Measurements from ENCODE around the gene PCYT1B.

The PCYT1B gene

GRCh38 chrX:24525455-24525854 is 121.7 kb downstream of the PCYT1B start:
- DNase-seq (ENCODE audit: low read depth), result no peak

- DNase-seq (ENCODE audit: low read depth), result no peak
Observed at GRCh38 chrX:24520472-24520871, 126.7 kb downstream of the PCYT1B start.

- no peak for DNase-seq (ENCODE audit: low read depth)
Observed at GRCh38 chrX:24515447-24515846, 131.7 kb downstream of the PCYT1B start.

GRCh38 chrX:24513416-24513815 is 133.7 kb downstream of the PCYT1B start:
- DNase-seq (ENCODE audit: low read depth), result no peak

GRCh38 chrX:24508375-24508774 is 138.8 kb downstream of the PCYT1B start:
- DNase-seq (ENCODE audit: low read depth), result no peak
